AG04450 (cell line): ENCODE results near the gene MSH2. TPM values are rescaled to one million over a fixed set of nuclear protein-coding genes. Genes with fewer than 3 reads are reported as not detected.
"Not testable (repeated sequence)": the region's sequence is repeated elsewhere in the genome, so short reads cannot be mapped to it uniquely, and the experiment has no call there.

ENCODE experiments used
- CTCF ChIA-PET: fragments of 300-600, 350-600 bp; formaldehyde crosslinking; extraction: SDS; loops from one replicate; lab custom pipeline; 2022; ENCODE audit warnings: antibody characterized with exemption, inconsistent platforms; lab: Charles Lee
- POLR2A ChIA-PET: fragments of 350-600 bp; formaldehyde crosslinking; extraction: SDS; loops from one replicate; lab custom pipeline; 2021; ENCODE audit warnings: antibody characterized with exemption, inconsistent platforms; lab: Yijun Ruan, JAX
- DNase-seq: peaks from one replicate; pipeline ENCODE4 v3.0.0-alpha.2; 2011; ENCODE audit warnings: low read depth, low spot score
- H3K27ac ChIP-seq: one replicate; pipeline ENCODE4 v1.5.1; 2012; ENCODE audit warnings: low read depth, low read length, control low read depth
- H3K27me3 ChIP-seq: one replicate; pipeline ENCODE4 v1.6.0; 2012; ENCODE audit warnings: low read length; ENCODE audit not compliant: control insufficient read depth, insufficient read depth
- H3K4me3 ChIP-seq: 2 replicates; pipeline ENCODE4 v1.5.1; 2011; ENCODE audit warnings: mild to moderate bottlenecking, low read depth, low read length, control low read depth
- H3K9me3 ChIP-seq: 2 replicates; pipeline ENCODE4 v1.5.1; 2012; ENCODE audit warnings: low read length; ENCODE audit not compliant: control insufficient read depth, insufficient read depth
- polyA plus RNA-seq: library from polyadenylated mRNA; depleted of rRNA; stranded (reverse); fragments of >200 nt; gene quantifications from 2 replicates; pipeline ENCODE4 v1.2.3, GENCODE V29; 2011
- TF ChIP-seq, protein P1 (sequence below): IDR thresholded peaks from 2 replicates; pipeline ENCODE4 v1.5.1; 2011; ENCODE audit warnings: low read depth, low read length, control low read depth, inconsistent platforms

The MSH2 gene
- polyA plus RNA-seq, 1 experiment = 18.4 TPM

GRCh38 chr2:47404356-47404755 is 1.4 kb downstream of the MSH2 start:
- TF ChIP-seq, protein P1, sequence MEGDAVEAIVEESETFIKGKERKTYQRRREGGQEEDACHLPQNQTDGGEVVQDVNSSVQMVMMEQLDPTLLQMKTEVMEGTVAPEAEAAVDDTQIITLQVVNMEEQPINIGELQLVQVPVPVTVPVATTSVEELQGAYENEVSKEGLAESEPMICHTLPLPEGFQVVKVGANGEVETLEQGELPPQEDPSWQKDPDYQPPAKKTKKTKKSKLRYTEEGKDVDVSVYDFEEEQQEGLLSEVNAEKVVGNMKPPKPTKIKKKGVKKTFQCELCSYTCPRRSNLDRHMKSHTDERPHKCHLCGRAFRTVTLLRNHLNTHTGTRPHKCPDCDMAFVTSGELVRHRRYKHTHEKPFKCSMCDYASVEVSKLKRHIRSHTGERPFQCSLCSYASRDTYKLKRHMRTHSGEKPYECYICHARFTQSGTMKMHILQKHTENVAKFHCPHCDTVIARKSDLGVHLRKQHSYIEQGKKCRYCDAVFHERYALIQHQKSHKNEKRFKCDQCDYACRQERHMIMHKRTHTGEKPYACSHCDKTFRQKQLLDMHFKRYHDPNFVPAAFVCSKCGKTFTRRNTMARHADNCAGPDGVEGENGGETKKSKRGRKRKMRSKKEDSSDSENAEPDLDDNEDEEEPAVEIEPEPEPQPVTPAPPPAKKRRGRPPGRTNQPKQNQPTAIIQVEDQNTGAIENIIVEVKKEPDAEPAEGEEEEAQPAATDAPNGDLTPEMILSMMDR = no peak
- ChIA-PET POLR2A (interaction anchor here (0.7 kb wide), 1 partner anchor 379 kb away, joined by 3 read pairs; the partner anchor contains the start of gene MSH6), CTCF (interaction anchor here (0.6 to 2.5 kb wide), 5 partner anchors 16 to 145 kb away, joined by 3 to 13 read pairs (median 3); no protein-coding TSS in a partner anchor)
- Histone ChIP-seq H3K9me3 (no peaks in the 10 kb centered on the region; the same call in 1 of the 2 replicates), H3K27ac (no peak overlapping the region), H3K4me3 (no peak overlapping the region; the same call in 1 of the 2 replicates), H3K27me3 (no peaks in the 10 kb centered on the region)
- DNase-seq = no peak

- ChIA-PET CTCF (interaction anchor here (0.8 kb wide), 1 partner anchor 363 kb away, joined by 3 read pairs; no protein-coding TSS in a partner anchor), POLR2A (no interaction called here)
- Histone ChIP-seq H3K27me3 (no peaks in the 10 kb centered on the region), H3K9me3 (no peaks in the 10 kb centered on the region; the same call in 1 of the 2 replicates), H3K4me3 (no peak overlapping the region), H3K27ac (no peak overlapping the region)
- DNase-seq = no peak
- TF ChIP-seq, protein P1 = no peak
Observed at GRCh38 chr2:47405757-47406156, 2.8 kb downstream of the MSH2 start.

DNA sequence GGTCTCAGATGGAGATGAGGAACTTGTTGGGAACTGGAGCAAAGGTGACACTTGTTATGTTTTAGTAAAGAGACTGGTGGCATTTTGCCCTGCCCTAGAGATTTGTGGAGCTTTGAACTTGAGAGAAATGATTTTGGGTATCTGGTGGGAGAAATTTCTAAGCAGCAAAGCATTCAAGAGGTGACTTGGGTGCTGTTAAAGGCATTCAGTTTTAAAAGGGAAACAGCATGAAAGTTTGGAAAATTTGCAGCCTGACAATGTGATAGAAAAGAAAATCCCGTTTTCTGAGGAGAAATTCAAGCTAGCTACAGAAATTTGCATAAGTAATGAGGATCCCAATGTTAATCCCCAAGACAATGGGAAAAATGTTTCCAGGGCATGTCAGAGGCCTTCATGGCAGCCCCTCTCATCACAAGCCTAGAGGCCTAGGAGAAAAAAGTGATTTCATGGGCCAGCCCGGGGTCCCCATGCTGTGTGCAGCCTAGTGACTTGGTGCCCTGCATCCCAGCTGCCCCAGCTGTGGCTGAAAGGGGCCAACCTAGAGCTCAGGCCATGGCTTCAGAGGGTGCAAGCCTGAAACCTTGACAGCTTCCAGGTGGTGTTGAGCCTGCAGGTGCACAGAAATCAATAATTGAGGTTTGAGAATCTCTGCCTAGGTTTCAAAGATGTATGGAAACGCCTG is 3.8 kb downstream of the MSH2 start:
- POLR2A ChIA-PET, H3K27ac ChIP-seq, H3K4me3 ChIP-seq, H3K27me3 ChIP-seq, H3K9me3 ChIP-seq, DNase-seq: not testable (repeated sequence)
- CTCF ChIA-PET = interaction anchor here (0.6 to 1.2 kb wide), 2 partner anchors 199 to 361 kb away, joined by 3 read pairs; no protein-coding TSS in a partner anchor

GRCh38 chr2:47407976-47408375 is 5.0 kb downstream of the MSH2 start:
- POLR2A ChIA-PET, H3K4me3 ChIP-seq, H3K9me3 ChIP-seq, DNase-seq, H3K27me3 ChIP-seq, H3K27ac ChIP-seq, CTCF ChIA-PET: not testable (repeated sequence)

- Histone ChIP-seq H3K4me3 (no peak overlapping the region), H3K27me3 (no peaks in the 10 kb centered on the region), H3K27ac (no peak overlapping the region), H3K9me3 (no peaks in the 10 kb centered on the region)
- POLR2A ChIA-PET = interaction anchor here (0.6 kb wide), 2 partner anchors 365 to 491 kb away, joined by 3 read pairs; no protein-coding TSS in a partner anchor
- TF ChIP-seq, protein P1 = no peak
- CTCF ChIA-PET = interaction anchor here (0.6 to 2.2 kb wide), 4 partner anchors 8 to 353 kb away, joined by 4 to 10 read pairs (median 6); no protein-coding TSS in a partner anchor
- DNase-seq = no peak
Observed at GRCh38 chr2:47414682-47415458, 11.9 kb downstream of the MSH2 start.
